Measurements from ENCODE around the gene PGPEP1. TPM values are rescaled to one million over a fixed set of nuclear protein-coding genes. Genes with fewer than 3 reads are reported as not detected.

Gene PGPEP1, protein sequence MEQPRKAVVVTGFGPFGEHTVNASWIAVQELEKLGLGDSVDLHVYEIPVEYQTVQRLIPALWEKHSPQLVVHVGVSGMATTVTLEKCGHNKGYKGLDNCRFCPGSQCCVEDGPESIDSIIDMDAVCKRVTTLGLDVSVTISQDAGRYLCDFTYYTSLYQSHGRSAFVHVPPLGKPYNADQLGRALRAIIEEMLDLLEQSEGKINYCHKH
- total RNA-seq: 49.6 TPM

DNA sequence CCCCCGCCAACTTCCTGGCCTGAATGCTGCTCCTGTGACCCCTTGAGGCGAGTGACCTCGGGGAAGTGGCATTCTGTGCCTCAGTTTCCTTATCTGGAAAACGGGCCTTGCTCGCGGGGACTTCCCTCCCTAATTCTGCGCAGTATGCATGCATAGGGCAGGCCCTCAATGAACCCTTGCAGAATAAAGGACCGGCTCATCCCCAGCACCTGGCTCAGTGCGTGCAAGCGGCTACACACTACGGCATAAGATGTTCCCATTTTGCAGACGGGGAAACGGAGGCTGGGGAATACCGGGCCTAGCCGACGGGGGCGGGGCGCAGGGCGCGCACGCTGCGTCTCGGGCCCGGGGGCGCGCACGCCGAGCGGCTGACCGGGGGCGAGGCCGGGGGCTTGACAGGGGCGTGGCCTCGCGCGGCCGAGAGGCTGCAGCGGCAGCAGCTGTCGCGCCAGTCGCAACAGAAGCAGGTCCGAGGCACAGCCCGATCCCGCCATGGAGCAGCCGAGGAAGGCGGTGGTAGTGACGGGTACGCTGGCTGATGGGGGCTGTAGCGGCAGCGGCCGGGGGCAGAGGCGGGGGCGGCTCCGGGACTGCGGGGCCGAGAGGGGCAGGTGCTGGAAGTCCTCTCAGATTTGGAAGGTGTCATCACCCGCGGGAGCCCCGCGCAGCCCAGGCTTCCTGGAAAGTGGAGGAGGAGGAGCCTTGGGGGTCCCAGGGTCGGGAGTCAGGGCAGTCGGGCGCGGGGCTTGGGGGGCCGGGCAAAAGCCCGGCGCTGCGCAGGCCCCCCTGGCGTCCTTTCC lies at the start of gene PGPEP1:
Gene PGPEP1 (plus strand): TSS at position 409 of the 800 bp plus-strand sequence. CDS start 84 bp downstream, at position 493.
- DNase-seq (ENCODE audit: low spot score): peak; percentile 83
- intact Hi-C loops (cut with DNase I): no loop called here
- peak; percentile 81 for ATAC-seq

DNA sequence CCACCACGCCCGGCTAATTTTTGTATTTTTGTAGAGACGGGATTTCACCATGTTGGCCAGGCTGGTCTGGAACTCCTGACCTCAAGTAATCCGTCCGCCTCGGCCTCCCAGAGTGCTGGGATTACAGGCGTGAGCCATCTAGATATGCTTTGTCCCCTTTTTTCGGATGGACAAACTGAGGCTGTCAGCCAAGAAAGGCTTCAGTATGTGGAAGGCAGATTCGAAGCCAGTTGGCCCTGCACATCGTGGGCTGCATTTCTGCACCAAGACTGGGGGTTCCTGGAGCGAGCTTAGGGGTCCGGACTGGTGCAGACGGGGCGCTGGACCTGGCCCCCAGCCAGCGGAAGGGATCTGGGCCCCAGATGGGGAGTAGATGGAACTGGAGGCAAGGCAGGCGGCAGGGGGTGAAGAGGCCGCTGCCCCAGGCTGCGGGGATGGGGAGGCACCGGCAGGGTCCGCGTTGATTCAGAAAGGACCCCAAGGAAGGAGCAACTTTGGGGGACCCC lies 49.3 kb upstream of the PGPEP1 start:
- peak; percentile 0 for ATAC-seq
- intact Hi-C loops (cut with DNase I): no loop called here
- DNase-seq (ENCODE audit: low spot score): peak; percentile 81

DNA sequence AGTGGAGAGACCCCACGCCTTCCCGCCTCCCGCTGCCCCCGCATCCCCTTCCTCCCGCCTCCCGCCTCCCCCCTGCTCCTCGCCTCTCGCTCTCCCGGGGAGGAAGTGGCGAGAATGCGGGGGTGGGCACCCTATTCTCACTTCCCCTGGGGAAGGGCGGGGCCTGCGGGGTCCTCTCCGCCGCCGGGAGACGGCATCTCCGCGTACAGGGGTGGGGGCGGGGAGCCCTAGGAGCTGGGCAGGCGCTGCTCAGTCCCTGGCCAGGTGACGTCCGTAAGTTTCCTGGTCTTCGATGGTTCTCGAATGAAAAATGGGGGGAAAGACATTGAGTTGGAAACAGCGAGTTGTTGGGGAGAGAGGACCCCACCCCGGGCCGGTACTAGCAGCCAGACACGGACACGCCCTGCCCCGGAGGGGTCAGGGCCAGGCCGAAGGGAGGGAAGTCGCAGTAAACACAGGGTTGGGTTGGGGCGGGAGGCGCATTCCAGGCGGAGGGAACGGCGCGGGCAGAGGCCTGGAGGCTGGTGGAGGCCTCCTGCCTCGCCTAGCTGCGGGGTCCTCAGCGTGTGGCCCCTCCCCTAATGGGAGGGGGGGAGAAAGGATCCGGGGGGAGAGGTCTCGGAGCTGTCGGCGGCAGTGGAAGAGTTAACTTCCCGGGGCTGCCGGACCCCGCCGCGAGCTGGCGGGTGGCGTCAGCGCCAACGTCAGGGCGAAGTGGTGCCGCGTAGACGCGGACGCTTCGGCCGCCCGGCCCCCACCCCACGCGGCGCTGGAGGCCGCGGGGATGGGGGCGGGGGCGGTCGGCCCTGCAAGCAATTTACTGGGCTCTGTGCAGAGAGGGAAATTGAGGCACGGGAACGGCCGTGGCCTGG lies 48.6 kb upstream of the PGPEP1 start:
- peak; percentile 80 for ATAC-seq
- peak; percentile 93 for DNase-seq (ENCODE audit: low spot score)
- intact Hi-C loops (cut with DNase I): no loop called here

DNA sequence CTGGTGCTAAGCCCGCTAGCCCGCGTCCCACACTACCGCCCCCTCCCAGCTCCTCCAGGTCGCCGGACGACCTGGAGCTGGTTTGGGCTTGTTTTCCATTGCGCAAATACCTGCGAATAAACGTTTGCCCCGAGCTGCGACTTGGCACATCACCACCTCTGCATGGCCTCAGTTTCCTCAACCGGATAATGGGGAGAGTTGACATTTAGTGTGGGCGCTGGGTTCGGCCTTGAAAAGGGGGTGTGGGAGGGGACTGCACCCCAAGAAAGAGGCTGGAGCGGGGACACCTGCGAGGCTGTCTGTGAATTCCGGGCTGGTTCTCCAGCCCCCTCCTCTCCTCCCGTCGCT lies 48.0 kb upstream of the PGPEP1 start:
- intact Hi-C loops (cut with DNase I): no loop called here
- ATAC-seq (no peak), DNase-seq (ENCODE audit: low spot score) (no peak)

DNA sequence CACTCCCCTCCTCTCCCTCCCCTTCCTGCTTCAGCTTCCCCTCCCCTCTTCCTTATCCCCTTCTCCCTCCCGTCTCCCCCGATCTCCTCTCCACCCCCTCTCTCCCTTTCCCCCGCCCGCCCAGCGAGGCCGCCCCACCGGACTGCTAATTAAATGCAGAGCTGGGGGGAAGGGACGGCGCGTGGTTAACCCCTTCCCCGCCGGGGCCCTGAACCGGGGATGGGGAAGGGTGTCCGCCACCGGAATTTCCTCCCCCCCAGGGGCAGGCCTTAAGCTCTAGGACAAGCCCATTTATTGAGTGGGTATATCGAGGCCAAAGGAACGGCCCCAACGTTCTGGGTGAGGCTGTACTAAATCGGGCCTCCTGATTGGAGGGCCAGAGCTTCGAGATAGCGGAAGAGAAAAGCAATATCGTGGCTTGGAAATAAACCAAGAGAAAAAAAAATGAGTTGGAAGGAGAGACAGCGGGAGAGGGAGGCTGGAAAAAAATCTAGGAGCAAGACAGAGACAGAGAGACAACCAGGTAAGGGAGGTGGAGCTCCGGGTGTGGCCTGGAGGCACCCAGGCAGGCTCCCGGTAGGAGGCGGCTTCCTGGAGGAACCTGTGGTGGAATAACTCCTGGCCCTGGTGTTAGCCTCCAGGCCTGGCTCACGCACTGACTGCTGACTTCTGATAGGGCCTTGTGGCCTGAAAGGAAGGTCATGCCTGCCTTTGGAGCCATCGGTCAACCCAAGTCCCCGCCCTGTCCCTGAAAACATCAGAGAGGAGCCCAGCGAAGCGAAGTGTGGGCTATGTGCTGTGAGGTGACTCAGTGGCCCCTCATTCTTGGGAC lies 47.4 kb upstream of the PGPEP1 start:
- ATAC-seq (peak; percentile 75), DNase-seq (ENCODE audit: low spot score) (peak; percentile 95)
- intact Hi-C loops (cut with DNase I): no loop called here

DNA sequence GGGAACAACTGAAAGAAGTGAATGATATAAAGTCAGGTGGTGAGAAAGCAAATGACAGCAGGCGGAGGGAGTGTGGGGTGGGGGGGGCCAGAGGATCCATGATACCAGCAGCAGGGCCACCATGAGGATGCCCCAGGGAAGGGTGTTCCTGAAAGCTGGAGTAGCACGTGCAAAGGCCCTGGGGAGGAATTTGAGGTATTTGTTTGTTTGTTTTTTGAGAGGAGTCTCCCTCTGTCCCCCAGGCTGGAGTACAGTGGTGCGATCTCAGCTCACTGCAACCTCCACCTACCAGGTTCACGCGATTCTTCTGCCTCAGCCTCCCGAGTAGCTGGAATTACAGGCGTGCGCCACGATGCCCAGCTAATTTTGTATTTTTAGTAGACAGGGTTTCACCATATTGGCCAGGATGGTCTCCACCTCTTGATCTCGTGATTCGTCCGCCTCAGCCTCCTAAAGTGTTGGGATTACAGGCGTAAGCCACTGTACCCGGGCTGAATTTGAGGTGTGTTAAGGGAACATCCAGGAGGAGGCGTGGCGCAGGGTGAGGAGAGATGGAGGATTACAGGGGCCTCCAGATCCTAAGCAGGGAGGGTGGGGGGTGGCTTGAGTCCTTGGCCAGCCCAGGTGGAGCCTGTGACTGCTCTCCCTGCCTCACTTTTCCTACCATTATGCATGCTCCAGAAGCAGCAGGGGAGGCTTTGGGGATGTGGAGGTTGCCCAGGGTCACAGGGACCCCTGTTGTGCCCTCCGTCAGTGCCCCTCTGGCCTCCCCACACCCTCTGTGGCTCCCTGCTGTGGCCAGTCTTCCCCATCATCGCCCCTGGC lies 46.5 kb upstream of the PGPEP1 start:
- intact Hi-C loops (cut with DNase I): no loop called here
- DNase-seq (ENCODE audit: low spot score) (no peak), ATAC-seq (peak; percentile 0)

DNA sequence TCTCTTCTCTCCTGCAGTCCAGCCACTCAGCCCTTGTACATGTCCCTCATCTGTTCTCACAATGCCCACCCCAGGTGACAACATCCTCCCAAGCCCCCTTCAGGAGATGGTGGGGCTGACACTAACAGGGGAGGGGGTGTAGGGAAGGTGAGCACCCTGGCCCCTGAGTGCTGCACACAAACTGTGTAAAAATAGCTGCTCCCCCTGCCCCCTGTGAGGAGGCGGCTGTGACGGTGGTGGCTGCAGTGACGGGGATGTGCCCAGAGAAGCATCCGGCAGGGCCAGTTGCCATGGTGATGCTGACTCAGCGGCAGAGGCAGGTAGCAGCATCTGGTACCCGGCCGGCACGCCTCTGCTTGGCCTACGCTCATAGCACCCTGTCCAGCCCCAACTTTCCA lies 45.9 kb upstream of the PGPEP1 start:
- intact Hi-C loops (cut with DNase I): no loop called here
- DNase-seq (ENCODE audit: low spot score) (no peak), ATAC-seq (no peak)

DNA sequence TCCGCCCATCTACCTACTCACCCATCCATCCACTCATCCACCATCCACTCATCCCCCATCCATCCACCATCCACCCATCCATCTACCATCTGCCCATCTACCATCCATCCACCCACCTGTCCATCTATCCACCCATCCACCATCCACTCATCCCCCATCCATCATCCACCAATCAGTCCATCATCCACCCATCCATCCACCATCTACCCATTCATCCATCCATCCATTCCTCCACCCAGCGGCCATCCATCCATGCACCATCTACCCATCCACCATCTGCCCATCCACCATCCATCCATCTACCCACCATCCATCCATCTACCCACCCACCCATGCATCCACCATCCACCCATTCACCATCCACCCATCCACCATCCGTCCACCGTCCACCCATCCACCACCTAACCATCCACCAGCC lies 45.4 kb upstream of the PGPEP1 start:
- no peak for ATAC-seq
- no peak for DNase-seq (ENCODE audit: low spot score)
- intact Hi-C loops (cut with DNase I): no loop called here

DNA sequence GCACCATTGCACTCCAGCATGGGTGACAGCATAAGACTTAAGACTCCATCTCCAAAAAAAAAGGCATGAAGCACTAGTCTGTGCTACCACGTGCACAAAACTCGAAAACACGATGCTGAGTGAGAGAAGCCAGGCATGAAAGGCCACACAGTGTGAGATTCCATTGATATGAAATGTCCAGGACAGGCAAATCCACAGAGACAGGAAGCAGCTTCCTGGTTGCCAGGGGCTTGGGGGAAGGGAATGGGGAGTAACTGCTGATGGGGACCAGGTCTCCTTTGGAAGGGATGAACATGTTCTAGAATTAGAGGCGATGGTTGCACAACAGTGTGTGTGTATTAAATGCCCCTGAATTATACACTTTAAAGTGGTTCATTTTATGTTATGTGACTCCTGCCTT lies 43.1 kb upstream of the PGPEP1 start:
- ATAC-seq (no peak), DNase-seq (ENCODE audit: low spot score) (no peak)
- intact Hi-C loops (cut with DNase I): no loop called here

DNA sequence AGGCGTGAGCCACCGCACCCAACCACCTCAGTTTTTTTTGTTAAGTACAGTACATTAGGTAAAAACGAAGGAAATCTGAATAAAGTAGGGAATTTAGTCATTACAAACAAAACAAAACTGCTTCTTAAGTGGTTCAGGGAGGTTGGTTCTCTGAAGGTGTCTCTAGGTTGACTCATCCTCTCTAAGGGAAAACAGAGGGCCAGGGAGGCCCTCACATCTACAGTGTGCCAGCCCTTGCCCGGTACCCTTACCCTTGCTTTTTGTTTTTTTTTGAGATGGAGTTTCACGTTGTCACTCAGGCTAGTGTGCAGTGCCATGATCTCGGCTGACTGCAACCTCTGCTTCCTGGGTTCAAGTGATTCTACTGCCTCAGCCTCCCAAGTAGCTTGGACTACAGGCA lies 41.8 kb upstream of the PGPEP1 start:
- DNase-seq (ENCODE audit: low spot score) (no peak), ATAC-seq (no peak)
- intact Hi-C loops (cut with DNase I): no loop called here

DNA sequence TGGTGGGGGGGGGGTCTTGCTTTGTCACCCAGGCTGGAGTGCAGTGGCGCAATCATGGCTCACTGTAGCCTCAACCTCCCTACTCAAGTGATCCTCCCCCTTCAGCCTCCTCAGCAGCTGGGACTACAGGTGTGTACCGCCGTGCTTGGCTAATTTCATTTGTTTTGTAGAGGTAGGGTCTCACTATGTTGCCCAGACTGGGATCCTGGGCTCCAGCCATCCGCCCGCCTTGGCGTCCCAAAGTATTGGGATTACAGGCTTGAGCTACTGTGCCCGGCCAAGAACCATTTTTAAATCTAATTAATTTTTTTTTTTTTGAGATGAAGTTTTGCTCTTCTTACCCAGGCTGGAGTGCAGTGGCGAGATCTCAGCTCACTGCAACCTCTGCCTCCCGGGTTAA lies 40.7 kb upstream of the PGPEP1 start:
- ATAC-seq (no peak), DNase-seq (ENCODE audit: low spot score) (no peak)
- intact Hi-C loops (cut with DNase I): no loop called here

DNA sequence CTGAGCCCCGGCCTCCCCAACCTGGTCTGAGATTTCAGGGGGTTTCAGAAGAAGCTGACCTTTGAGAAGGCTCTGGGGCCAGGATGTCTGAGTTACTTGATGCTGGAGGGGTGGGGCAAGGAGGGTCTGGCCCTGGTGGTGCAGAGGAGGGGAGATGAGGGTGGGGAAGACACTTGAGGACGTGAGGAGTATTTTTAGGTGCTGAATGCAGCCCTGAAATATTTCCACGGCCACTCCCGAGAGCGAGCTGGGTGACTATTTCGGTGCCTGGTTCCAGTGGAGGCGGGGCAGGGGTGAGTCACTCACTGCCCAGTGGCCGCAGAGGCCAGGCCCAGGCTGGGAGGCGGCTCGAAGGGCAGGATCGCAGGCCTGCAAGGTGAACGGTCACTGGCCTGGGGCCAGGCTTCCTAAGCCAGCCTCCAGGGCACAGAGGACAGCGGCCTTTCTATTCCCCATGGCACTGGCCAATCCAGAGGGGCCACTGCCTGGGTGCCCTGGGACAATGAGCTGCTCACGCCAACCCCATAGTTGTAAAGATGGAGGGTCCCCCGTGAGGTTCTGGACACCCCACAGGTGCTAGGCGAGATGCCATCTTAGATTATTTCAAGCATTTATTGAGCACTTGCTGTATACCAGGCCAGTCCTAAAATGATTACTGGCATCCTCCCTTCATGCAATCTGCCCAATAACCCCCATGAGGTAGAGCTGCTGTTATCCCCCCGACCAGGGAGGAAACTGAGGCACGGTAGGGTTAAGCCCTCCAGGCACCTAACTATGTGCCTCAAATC lies 39.3 kb upstream of the PGPEP1 start:
- DNase-seq (ENCODE audit: low spot score): peak; percentile 83
- ATAC-seq: peak; percentile 32
- intact Hi-C loops (cut with DNase I): no loop called here

DNA sequence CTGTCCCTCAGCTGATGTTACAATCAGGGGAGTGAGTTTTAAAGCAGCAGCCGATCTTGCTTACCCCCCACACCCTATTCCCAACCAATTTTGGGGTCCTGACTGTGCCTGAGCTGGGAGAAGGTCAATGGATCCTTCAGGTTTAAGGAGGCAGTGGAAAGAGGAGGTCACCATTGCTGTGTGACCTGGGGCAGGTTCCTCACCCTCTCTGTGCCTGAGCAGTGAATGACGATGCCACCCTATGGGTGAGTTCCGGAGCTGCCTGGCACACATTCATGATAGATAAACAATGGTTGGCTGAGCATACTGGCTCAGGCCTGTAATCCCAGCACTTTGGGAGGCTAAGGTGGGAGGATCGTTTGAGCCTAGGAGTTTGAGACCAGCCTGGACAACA lies 38.7 kb upstream of the PGPEP1 start:
- intact Hi-C loops (cut with DNase I): no loop called here
- DNase-seq (ENCODE audit: low spot score): no peak
- ATAC-seq: no peak

DNA sequence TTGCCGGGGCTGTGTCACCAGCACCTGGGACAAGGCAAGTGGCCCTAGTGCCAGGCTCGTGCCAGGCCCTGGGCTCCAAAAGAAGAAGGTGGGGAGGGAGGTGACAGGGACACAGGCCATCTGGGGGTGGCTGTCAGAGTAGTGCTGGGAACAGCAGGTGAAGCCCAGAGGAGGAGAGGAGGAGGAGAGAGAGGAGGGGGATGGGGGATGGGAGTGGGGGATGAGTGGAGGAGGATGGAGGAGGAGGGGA lies 36.3 kb upstream of the PGPEP1 start:
- ATAC-seq: no peak

DNA sequence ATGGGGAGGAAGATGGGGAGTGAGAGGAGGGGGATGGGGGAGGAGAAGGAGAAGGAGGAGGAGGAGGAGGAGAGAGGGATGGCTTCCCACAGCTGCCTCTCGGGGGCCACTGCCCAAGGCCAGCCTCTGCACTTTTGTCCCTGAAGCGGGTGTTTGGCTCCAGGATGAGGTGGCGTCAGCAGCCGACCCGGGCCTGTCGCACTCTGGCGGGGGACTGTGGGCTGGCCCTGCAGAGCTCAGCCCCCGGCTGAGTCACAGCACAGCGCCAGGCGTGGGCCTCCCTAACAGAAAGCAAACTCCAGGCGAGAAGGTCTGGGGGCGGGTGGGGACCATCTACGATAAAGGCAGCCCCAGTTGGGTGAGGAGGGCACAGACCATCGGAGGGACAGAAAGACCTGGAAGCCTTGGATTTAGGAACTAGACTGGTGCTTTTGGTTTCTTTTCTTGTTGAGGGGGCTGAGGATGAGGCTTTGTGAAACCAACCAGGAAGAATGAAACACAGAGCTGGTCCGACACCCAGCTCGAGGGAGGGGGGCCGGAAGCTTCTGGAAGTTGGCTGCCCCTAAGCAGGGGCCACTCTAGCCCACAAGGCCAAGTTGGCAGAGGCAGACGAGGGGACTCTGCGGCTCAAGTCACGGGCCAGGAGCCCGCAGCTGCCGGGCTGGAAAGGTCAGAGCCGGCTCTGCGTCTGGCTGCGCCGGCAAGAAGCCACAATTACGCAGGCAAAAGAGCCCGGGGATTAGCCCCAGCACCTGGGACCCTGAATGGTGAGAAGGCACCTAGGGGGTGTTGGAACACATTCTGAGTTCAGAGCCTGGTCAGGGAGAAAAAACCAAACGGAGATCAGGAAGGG lies 35.7 kb upstream of the PGPEP1 start:
- DNase-seq (ENCODE audit: low spot score) (peak; percentile 90), ATAC-seq (peak; percentile 86)
- intact Hi-C loops (cut with DNase I): no loop called here

More for the DNA sequence above, 36.3 kb upstream of the PGPEP1 start:
- DNase-seq (ENCODE audit: low spot score): no peak
- intact Hi-C loops (cut with DNase I): no loop called here

DNA sequence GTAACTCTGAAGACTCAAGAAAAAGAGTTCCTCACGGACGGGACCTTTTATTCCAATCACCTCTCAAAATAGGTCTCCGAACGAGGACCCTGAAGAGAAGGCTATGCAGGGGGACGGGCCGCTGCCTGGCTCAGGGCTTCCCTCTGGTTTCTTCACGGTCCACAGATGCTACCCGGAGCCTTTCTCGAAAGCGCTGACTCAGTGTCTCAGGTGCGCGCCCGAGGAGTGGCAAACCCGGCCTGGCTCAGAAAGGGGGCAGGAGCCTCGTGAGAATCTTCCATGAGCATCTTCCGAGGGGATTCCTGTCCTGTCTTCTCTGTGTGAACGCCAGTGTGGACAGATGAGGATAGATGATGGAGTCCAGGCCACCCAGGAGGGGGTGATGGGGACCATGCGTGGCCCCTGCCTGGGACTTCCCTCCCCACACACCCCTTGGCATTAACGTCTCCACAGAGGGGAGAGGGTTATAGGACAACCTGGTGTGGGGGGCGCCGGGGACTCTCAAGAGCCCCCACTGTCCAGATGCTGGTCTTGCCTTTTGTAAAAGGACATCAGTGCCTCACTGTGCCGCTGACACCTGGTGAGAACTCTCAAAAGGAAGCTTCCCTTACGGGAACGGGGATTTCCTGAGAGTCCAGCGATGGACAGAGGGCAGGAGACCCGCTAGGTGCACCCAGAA lies 34.0 kb upstream of the PGPEP1 start:
- no peak for ATAC-seq
- intact Hi-C loops (cut with DNase I): no loop called here

More for the DNA sequence above, 34.0 kb upstream of the PGPEP1 start:
- no peak for DNase-seq (ENCODE audit: low spot score)
